Activated CD4-positive, alpha-beta memory T cell treated with anti-CD3 and anti-CD28 coated beads for 36 hours (primary cell): ENCODE results near the gene IMMP2L. TPM values are rescaled to one million over a fixed set of nuclear protein-coding genes. Genes with fewer than 3 reads are reported as not detected.

Source experiments
- CTCF ChIA-PET: fragments of 350-600 bp; sonication (Branson Sonifier 250); formaldehyde crosslinking; loops from one replicate; lab custom pipeline; 2021; ENCODE audit warnings: antibody characterized with exemption, inconsistent platforms; lab: Charles Lee
- POLR2A ChIA-PET: fragments of 350-600 bp; sonication (Branson Sonifier 250); formaldehyde crosslinking; loops from one replicate; lab custom pipeline; 2021; ENCODE audit warnings: antibody characterized with exemption; lab: Charles Lee
- DNase-seq: peaks from one replicate; pipeline ENCODE4 v3.0.0-alpha.2; 2020
- H3K27ac Mint-ChIP-seq: one replicate; pipeline ENCODE4 v1.8.0; 2021; ENCODE audit warnings: mixed read lengths
- H3K27me3 Mint-ChIP-seq: one replicate; pipeline ENCODE4 v1.8.0; 2021; ENCODE audit warnings: mixed read lengths
- H3K36me3 Mint-ChIP-seq: one replicate; pipeline ENCODE4 v1.8.0; 2021; ENCODE audit warnings: mixed read lengths
- H3K4me1 Mint-ChIP-seq: one replicate; pipeline ENCODE4 v1.8.0; 2021; ENCODE audit warnings: low read depth, mixed read lengths
- H3K4me3 Mint-ChIP-seq: one replicate; pipeline ENCODE4 v1.8.0; 2021; ENCODE audit warnings: mild to moderate bottlenecking, mixed read lengths
- H3K9me3 Mint-ChIP-seq: one replicate; pipeline ENCODE4 v1.8.0; 2021; ENCODE audit warnings: mixed read lengths
- intact Hi-C: fragments of 100-400 bp; cut with micrococcal nuclease; formaldehyde crosslinking; loops from one replicate; pipeline ENCODE4 v1.15.1; 2023
- total RNA-seq, 2 experiments: library from RNA; stranded (reverse); gene quantifications; one replicate each; pipeline ENCODE4 v1.2.3, GENCODE V29; 2021

IMMP2L gene
- total RNA-seq, 2 experiments from 2014 or later: 14.4 to 20.5 TPM

DNA sequence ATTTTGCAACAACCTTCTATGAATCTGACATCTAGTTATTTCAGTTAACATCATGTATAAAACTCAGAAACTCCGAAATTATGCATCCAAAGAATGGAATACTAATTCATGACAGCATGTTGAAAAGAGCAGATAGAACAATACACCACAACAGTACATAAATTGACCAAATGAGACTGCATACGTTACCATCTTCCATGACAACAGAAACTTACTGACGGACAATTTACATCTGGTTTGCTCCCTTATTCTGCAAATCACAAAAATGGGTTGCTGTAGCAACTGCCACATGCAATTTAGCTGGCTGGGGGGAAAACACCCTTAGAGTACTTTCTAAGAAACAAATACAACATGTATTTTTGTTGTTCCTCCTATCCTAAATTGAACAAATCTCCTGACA lies 457.0 kb downstream of the IMMP2L start:
- no peak overlapping the region for H3K4me3 Mint-ChIP-seq
- POLR2A ChIA-PET: no interaction called here
- no peaks in the 10 kb centered on the region for H3K36me3 Mint-ChIP-seq
- no peak overlapping the region for H3K27ac Mint-ChIP-seq
- no peaks in the 10 kb centered on the region for H3K9me3 Mint-ChIP-seq
- no peak for DNase-seq
- peaks cover 16% of the 10 kb centered on the region for H3K4me1 Mint-ChIP-seq
- CTCF ChIA-PET: no interaction called here
- intact Hi-C loops: no loop called here
- no peaks in the 10 kb centered on the region for H3K27me3 Mint-ChIP-seq

DNA sequence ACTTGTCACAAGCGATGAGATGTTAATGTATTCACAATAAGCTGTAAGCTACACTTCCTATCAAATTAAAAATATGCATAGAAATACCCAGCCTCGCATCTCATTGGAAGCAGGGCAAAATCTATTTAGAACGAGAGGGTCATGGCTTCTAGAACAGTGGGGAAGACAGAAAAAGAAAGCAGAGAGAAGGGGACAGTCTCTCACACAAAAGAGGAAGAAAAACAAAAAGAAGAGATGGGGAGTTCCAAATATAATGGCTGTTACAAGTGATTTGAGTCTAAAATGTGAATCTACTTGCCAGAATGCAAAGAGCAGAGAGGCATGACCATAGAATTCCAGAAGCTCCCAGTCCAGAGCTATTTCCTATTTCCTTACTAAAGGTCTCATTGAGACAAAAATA lies 457.6 kb downstream of the IMMP2L start:
- H3K4me1 Mint-ChIP-seq: peaks cover 16% of the 10 kb centered on the region
- ChIA-PET CTCF (no interaction called here), POLR2A (no interaction called here)
- no peaks in the 10 kb centered on the region for H3K9me3 Mint-ChIP-seq
- DNase-seq: no peak
- no peak overlapping the region for H3K4me3 Mint-ChIP-seq
- no peaks in the 10 kb centered on the region for H3K36me3 Mint-ChIP-seq
- intact Hi-C loops: no loop called here
- H3K27me3 Mint-ChIP-seq: no peaks in the 10 kb centered on the region
- H3K27ac Mint-ChIP-seq: no peak overlapping the region

DNA sequence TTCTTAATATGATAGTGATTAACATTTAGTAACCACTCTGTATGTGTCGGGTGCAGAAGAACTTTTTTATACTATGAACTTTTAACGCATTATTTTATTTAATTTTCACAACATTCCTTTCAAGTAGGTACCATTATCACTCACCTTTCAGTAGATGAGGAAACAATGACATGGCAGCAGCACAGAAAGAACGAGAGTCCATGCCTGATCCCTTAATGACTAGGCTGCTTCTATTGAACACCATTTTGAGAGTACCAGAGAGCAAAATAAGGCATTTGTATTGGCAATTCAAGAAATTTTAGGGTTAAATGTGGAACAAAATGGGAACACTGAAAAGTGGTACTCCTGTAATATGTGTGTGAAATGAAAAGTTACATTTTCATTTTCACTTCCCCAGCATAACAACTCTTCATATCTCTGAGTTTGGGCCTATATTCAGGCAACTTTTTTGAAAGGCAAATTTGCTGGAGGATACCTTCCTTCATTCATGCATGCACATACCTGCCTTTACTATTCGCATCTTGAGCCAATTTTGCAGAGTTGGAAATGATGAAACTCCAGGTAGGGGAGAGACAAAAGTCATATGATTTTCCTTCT lies 458.5 kb downstream of the IMMP2L start:
- Mint-ChIP-seq H3K9me3 (no peaks in the 10 kb centered on the region), H3K4me1 (peaks cover 16% of the 10 kb centered on the region), H3K36me3 (no peaks in the 10 kb centered on the region), H3K4me3 (no peak overlapping the region), H3K27ac (no peak overlapping the region), H3K27me3 (no peaks in the 10 kb centered on the region)
- ChIA-PET POLR2A (no interaction called here), CTCF (no interaction called here)
- DNase-seq: no peak
- intact Hi-C loops: no loop called here

DNA sequence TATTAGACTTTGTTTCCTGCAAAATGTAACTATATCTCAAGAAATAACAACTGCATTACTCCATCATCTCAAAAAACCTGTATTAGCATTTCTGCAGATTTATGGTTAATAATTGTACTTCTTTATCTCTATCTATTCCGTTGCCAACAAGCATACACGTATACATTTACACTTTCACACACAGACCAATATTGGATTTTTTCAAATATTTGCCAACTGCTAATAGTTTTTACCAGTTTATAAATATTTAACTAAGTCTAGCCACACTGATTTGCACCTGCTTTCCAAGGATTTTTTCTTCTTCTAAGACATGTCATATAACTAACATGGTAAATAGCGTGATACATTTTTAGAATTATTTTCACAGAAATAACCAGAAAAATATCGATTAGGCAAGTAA lies 459.2 kb downstream of the IMMP2L start:
- Mint-ChIP-seq H3K36me3 (no peaks in the 10 kb centered on the region), H3K4me3 (no peak overlapping the region), H3K9me3 (no peaks in the 10 kb centered on the region), H3K27ac (no peak overlapping the region), H3K4me1 (peaks cover 19% of the 10 kb centered on the region), H3K27me3 (no peaks in the 10 kb centered on the region)
- DNase-seq: no peak
- ChIA-PET CTCF (no interaction called here), POLR2A (no interaction called here)
- intact Hi-C loops: no loop called here

DNA sequence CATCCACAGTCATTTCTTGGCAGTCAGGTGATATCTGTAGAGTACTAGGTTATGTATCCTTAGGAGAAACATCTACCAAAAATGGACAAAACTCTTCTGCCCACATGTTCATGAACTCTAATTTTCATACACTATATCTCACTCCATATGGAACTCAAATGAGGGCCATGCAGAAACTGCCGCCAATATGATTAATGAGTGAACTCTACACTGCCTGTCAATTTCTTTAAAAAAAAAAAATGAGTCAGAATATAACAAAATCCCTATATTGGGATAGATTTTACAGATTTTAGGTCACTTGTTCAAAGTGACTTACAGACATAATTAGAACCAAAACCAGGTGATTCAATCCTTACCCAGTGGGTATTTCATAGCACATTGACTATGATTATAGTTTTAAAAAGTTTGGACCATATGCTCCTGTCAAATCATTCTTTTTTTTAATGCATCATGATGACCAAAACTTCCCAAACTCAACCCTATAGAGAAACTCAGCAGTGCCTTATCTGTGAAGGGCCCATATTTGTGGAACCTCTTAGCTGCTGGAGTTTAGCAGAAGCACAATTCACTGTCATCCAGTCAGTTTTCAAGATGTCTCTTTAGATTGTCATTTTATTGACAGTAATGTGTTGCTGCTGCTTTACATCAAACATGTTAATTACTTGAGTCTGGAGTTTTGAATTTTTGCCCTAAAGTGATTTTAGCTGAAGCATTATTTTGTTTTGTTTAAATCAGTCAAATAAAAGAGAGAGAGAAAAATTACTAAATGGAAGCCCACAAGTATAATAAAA lies 460.2 kb downstream of the IMMP2L start:
- Mint-ChIP-seq H3K4me3 (no peak overlapping the region), H3K9me3 (no peaks in the 10 kb centered on the region), H3K27me3 (no peaks in the 10 kb centered on the region), H3K27ac (peak overlapping the region; percentile 23), H3K4me1 (peaks cover 26% of the 10 kb centered on the region), H3K36me3 (no peaks in the 10 kb centered on the region)
- ChIA-PET POLR2A (interaction anchor here (0.5 kb wide), 1 partner anchor 15 kb away, joined by 3 read pairs; no protein-coding TSS in a partner anchor), CTCF (interaction anchor here (0.7 kb wide), 1 partner anchor 125 kb away, joined by 3 read pairs; no protein-coding TSS in a partner anchor)
- intact Hi-C loops: no loop called here
- no peak for DNase-seq

DNA sequence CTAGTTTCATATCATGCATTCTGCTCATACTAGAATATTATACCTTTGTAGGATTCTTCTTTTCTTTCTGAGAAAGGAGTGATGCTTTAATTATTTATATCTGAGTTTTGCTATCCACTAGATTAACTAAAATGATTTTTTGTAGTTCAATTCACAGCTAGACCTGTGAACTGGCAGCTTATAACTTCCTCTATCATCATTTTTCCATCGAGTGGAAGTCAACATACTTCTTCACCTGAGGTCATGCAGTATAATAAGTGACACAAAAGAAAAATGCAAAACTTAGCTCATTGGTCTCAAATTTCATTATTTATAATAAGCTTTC lies 463.4 kb downstream of the IMMP2L start:
- CTCF ChIA-PET: interaction anchor here (0.6 to 2.6 kb wide), 32 partner anchors 12 to 1255 kb away, joined by 3 to 13 read pairs (median 3); no protein-coding TSS in a partner anchor
- peaks cover 35% of the 10 kb centered on the region for H3K4me1 Mint-ChIP-seq
- H3K27me3 Mint-ChIP-seq: no peaks in the 10 kb centered on the region
- no peak overlapping the region for H3K4me3 Mint-ChIP-seq
- no peak overlapping the region for H3K27ac Mint-ChIP-seq
- DNase-seq: no peak
- H3K9me3 Mint-ChIP-seq: no peaks in the 10 kb centered on the region
- peaks cover 2% of the 10 kb centered on the region for H3K36me3 Mint-ChIP-seq
- POLR2A ChIA-PET: interaction anchor here (0.7 to 1.2 kb wide), 3 partner anchors 22 to 328 kb away, joined by 3 to 4 read pairs (median 3); no protein-coding TSS in a partner anchor
- intact Hi-C loops: loop anchor here (2.0 to 10.0 kb wide), 5 partner anchors 388 to 1356 kb away; partner anchors contain the start of gene IFRD1

DNA sequence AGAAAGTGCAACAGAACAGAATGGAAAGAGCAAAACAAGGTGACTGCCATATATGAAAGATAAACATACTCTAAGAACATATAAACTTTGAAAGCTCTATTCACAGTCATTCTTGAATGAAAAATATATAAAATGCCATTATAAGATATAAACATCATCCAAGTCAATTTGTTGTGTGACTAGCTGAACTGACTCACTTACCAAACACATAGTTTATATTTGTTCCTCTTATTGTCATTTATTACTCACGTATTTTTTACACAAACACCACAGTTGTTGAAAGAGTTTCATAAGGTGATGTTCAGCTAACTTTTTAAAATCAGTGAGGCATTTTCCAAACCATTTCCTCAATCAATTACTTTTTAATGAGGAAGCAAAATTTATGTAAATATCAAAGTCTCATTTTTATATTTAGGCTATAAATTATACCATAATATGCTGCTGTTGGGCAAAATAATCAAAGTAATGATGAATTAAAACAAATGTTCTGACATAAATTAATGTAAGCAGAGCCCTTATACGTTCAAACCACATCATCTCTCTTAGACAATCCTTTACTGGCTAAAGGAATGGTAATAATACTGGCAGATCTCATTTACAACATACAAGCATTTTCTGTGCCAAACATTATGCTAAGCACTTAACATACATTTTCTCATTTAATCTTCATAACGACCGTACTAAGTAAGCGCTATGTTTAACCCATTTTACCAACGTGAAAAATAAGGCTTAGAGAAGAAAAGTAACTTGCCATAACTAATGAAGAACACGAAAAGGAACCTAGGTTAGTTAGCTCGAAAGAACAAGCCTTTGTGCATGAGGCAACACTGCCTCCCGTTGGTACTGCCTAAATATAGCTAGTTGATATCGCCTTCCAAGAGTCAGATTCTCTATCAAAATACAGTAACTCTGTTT lies 464.0 kb downstream of the IMMP2L start:
- H3K9me3 Mint-ChIP-seq: no peaks in the 10 kb centered on the region
- peaks cover 2% of the 10 kb centered on the region for H3K36me3 Mint-ChIP-seq
- H3K27ac Mint-ChIP-seq: peak overlapping the region; percentile 51
- intact Hi-C loops: loop anchor here (2.0 to 10.0 kb wide), 5 partner anchors 389 to 1357 kb away; partner anchors contain the start of gene IFRD1
- DNase-seq: peak; percentile 69
- peak overlapping the region; percentile 15 for H3K4me3 Mint-ChIP-seq
- ChIA-PET POLR2A (interaction anchor here (0.7 to 1.2 kb wide), 3 partner anchors 22 to 328 kb away, joined by 3 to 4 read pairs (median 3); no protein-coding TSS in a partner anchor), CTCF (interaction anchor here (0.6 to 2.6 kb wide), 32 partner anchors 11 to 1254 kb away, joined by 3 to 13 read pairs (median 3); no protein-coding TSS in a partner anchor)
- peaks cover 36% of the 10 kb centered on the region for H3K4me1 Mint-ChIP-seq
- no peaks in the 10 kb centered on the region for H3K27me3 Mint-ChIP-seq

DNA sequence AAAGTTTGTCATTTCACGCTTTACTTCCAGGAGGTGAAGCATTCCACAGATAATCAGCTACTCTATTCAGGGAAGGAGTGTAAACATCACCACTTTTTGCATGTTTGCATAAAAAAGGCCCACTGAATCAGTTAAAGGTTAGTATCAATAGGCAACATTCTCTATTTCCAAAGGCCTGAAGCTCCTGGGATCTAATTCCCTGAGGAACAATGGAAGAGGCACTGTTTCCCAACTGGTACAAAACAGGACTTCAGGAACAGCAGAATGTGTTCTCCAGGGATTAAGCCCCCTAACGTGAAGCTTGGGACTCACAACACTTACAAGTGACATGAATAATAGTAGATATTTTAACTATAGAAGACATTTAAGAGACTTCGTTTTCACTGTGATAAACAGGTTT lies 465.3 kb downstream of the IMMP2L start:
- peaks cover 2% of the 10 kb centered on the region for H3K36me3 Mint-ChIP-seq
- CTCF ChIA-PET: interaction anchor here (2.6 kb wide), 1 partner anchor 1253 kb away, joined by 13 read pairs; no protein-coding TSS in a partner anchor
- POLR2A ChIA-PET: no interaction called here

DNA sequence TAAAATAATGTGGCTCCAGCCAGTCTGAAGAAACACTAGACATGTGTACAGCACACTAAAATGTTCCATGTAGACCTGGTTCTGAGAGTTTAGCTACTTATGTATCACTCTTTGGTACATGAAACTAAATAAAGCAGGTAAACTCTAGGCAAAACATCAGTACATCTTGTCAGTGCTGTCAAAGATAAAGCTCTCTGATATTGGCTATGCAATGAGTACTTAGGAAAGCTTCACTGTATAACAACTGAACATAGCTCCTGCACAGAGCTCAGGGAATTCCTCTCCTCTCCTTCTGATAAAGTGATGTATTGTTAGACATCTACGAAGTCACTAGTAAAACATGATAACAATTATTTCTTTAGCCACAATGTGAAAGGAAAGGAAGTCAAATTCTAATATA lies 467.9 kb downstream of the IMMP2L start:
- no peaks in the 10 kb centered on the region for H3K9me3 Mint-ChIP-seq
- intact Hi-C loops: loop anchor here (5.0 to 10.0 kb wide), 3 partner anchors 292 to 1360 kb away; partner anchors contain the start of genes IFRD1 and IMMP2L
- no peaks in the 10 kb centered on the region for H3K27me3 Mint-ChIP-seq
- peak overlapping the region; percentile 76 for H3K4me3 Mint-ChIP-seq
- peaks cover 2% of the 10 kb centered on the region for H3K36me3 Mint-ChIP-seq
- no peak for DNase-seq
- H3K4me1 Mint-ChIP-seq: peaks cover 50% of the 10 kb centered on the region
- ChIA-PET CTCF (interaction anchor here (0.6 to 1.3 kb wide), 4 partner anchors 13 to 83 kb away, joined by 3 read pairs; no protein-coding TSS in a partner anchor), POLR2A (no interaction called here)
- H3K27ac Mint-ChIP-seq: peak overlapping the region; percentile 83

More for the DNA sequence above, 465.3 kb downstream of the IMMP2L start:
- Mint-ChIP-seq H3K4me1 (peaks cover 45% of the 10 kb centered on the region), H3K27ac (no peak overlapping the region), H3K4me3 (no peak overlapping the region), H3K27me3 (no peaks in the 10 kb centered on the region), H3K9me3 (no peaks in the 10 kb centered on the region)
- intact Hi-C loops: loop anchor here (5.0 to 10.0 kb wide), 2 partner anchors 500 to 1358 kb away; partner anchors contain the start of gene IFRD1
- DNase-seq: no peak

DNA sequence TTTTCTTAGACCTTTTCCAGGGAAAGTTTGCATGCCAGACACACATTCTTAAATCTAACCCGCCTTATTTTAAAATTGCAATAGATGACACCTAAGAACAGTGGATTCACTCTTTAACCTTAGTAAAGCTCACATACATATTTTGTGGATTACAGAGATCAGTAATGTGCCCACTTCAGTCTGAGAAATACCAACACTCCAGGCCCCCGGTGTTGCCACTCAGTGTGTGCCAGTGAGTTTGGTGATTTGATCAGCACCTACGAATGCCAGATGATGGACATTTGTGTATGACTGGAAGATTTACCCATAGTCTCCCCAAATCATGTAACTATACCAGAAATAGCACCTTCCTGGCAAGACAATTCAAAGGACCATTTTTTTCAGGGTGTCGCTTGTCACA lies 468.8 kb downstream of the IMMP2L start:
- intact Hi-C loops: loop anchor here (5.0 to 10.0 kb wide), 3 partner anchors 291 to 1361 kb away; partner anchors contain the start of genes IFRD1 and IMMP2L
- ChIA-PET POLR2A (interaction anchor here (1.2 to 1.8 kb wide), 2 partner anchors 10 to 66 kb away, joined by 3 to 6 read pairs; no protein-coding TSS in a partner anchor), CTCF (interaction anchor here (1.4 to 2.3 kb wide), 2 partner anchors 11 to 18 kb away, joined by 6 to 13 read pairs; no protein-coding TSS in a partner anchor)
- peak overlapping the region; percentile 76 for H3K4me3 Mint-ChIP-seq
- no peaks in the 10 kb centered on the region for H3K9me3 Mint-ChIP-seq
- H3K27ac Mint-ChIP-seq: peak overlapping the region; percentile 83
- DNase-seq: no peak
- H3K36me3 Mint-ChIP-seq: peaks cover 2% of the 10 kb centered on the region
- peaks cover 57% of the 10 kb centered on the region for H3K4me1 Mint-ChIP-seq
- no peaks in the 10 kb centered on the region for H3K27me3 Mint-ChIP-seq
